ENCODE measurements around the gene WAC.

GRCh38 chr10:28663576-28664368, 130.9 kb downstream of the WAC start:
- TF ChIP-seq, protein P1, sequence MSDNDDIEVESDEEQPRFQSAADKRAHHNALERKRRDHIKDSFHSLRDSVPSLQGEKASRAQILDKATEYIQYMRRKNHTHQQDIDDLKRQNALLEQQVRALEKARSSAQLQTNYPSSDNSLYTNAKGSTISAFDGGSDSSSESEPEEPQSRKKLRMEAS (IDR thresholded peaks at IDR 0.05; ENCODE audit: low read depth, low read length) = no peak
- no peak for TF ChIP-seq POLR2A (IDR thresholded peaks at IDR 0.05; ENCODE audit: extremely low read depth, insufficient read length)
